Esophagus mucosa (tissue), 1 donor: ENCODE measurements around the gene TTC8. TPM values are rescaled to one million over a fixed set of nuclear protein-coding genes. Genes with fewer than 3 reads are reported as not detected.

ENCODE experiments used
- ATAC-seq: fragments of 200-7000 bp; cut with Tn5 transposase; one replicate; pipeline ENCODE4 v1.9.1; 2020
- total RNA-seq: library from RNA; stranded (reverse); gene quantifications from one replicate; pipeline ENCODE4 v1.2.4, GENCODE V29; 2023
- donor health status: DM: yes; HTN: yes; CAD: no.

Gene TTC8
- total RNA-seq, 1 donor from 2014 or later: 12.8 TPM

- ATAC-seq: peak; percentile 58
Measured at GRCh38 chr14:88868558-88869159, 44.2 kb downstream of the TTC8 start.

DNA sequence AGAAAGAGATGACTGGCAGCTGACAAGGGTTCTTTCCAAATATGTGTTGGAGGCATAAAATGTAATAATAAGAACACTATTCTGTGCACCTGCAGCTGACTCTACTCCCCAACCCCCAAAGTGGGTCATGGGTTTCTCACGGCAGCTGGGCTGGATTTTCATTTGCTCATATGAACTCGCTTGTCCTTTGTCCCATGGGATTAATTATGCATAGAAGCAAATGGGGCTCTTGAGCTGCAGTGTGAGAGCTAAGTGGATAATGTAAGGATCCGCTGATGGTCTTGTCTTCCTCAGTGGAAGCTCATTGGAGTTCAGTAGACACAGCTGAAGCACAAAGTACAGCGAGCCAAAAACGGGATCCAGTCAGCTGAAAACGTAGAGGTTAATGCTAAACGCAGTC, 46.3 kb downstream of the TTC8 start:
- ATAC-seq: no peak

DNA sequence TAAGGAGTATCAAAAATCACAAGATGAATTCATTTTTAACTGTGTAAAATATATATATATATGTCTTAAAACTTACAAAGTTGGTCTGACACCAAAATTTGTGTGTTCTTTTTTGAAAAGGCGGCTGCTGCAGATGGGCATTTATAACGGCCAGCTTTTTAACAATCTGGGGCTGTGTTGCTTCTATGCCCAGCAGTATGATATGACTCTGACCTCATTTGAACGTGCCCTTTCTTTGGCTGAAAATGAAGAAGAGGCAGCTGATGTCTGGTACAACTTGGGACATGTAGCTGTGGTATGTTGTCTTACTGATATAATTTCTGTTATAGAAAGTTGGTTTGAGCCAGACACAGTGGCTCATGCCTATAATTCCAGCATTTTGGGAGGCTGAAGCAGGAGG, 47.0 kb downstream of the TTC8 start:
- no peak for ATAC-seq

- no peak for ATAC-seq
Measured at GRCh38 chr14:88872976-88873375, 48.5 kb downstream of the TTC8 start.

- ATAC-seq: no peak
Measured at GRCh38 chr14:88877192-88877591, 52.7 kb downstream of the TTC8 start.

DNA sequence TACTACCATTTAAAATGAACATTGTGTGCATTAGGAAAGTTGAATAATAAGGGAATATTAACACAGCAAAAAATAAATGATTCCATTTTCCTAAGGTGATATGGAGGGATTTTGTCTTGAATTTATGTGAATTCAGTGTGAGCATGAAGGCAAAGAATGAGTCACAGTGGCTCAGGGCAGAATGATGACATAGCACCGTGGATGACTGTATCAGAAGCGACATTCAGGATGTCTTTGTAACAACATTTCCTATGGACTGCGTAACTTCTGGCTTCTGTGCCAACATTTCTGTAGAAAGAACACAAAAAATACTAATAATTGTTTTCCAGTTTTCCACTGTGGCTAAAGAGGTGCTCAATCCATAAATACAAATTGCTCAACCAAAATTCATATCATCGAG, 54.6 kb downstream of the TTC8 start:
- peak; percentile 80 for ATAC-seq

DNA sequence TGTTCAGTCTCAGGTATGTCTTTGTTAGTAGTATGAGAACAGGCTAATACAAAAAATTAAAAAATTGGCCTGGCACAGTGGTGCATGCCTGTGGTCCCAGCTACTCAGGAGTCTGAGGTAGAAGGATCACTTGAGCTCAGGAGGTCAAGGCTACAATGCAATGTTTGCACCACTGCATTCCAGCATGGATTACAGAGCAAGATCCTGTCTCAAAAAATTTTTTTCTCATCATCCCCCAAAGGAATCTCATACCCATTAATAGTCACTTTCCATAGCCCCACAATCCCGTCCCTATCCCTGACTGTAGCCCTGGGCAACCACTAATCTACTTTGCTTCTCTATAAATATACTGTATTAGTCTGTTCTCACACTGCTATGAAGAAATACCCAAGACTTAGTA, 57.8 kb downstream of the TTC8 start:
- no peak for ATAC-seq

DNA sequence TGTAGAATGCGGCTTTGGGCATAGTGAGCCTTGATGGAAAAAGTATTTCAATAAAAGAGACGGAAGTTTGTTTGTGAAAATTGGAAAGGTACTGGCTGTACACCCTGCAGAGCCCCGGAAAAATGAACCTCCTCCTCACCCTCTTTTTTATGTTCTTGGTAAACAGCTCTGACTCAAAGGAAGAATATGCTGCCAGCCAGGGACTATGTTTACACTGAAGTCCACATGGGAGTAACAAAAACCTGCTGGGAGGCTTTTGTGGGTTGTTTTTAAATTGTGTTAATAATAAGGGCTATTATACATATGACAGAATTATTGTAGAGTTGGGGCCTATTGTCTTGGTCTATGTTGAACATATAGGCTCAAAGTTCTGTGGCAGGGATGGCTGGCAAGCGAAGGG, 70.7 kb downstream of the TTC8 start:
- no peak for ATAC-seq

DNA sequence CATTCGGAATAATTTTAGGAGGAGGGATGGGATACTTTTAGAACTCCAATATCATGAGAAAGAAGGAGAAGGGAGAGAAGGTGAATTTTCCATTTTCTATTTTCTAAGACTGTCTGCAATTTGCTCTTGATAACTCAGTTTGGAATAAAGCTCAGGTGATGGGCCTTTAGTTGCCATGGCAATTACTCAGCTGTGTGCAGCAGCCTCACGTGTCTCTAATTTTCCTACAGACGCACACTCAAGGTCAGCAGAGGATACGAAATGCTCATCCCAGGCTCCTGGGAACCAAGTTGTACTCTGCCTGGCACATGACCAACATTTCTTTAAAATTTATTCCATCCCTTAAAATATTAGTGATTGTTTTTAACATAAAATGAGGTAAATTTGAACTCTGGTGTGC, 76.7 kb downstream of the TTC8 start:
- no peak for ATAC-seq

DNA sequence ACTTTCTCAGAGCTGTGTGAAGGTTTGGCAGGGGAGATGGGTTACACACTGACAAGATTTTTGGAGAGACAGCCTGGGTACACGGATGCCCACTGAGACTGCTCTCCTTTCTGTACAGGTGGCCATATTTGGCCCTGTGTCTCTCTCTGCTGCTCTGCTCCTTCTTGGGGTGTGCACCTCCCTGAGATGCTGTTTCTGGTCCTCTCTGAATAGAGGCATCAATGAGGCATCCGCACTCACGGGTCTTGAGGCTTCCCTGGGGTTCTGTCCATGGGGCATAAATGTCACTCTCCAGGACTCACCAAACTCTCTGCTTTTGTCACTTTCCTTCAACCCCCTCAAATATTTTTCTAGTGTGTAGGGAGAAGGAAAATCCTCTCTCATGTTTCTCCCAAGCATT, 77.5 kb downstream of the TTC8 start:
- ATAC-seq: no peak

- ATAC-seq: no peak
Measured at GRCh38 chr14:88902850-88903249, 78.4 kb downstream of the TTC8 start.

DNA sequence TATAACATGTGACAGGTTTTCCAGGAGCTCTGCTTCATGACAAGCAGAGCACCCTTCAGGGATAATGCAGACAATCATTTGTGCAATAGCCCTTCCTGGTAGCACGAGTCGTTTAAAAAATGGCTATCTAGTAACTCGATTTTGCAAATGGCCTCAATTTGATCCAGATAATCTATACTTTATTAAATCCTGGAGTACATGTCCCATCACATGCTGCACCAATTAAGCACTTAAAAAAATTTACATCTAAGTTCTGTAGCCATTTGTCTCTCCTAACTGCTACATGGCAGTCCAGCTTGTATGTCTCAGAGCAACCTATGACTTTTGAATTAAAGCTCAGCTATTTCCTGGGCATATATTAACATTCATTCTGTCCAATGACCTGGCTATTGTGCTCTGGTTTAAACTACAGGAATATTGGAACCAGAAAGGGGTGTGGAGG, 79.8 kb downstream of the TTC8 start:
- ATAC-seq: no peak

- no peak for ATAC-seq
Measured at GRCh38 chr14:88904864-88905263, 80.4 kb downstream of the TTC8 start.

GRCh38 chr14:88908216-88908615, 83.8 kb downstream of the TTC8 start:
- ATAC-seq: no peak

GRCh38 chr14:88910386-88910785, 85.9 kb downstream of the TTC8 start:
- no peak for ATAC-seq

- no peak for ATAC-seq
Measured at GRCh38 chr14:88911809-88912208, 87.4 kb downstream of the TTC8 start.

- ATAC-seq: no peak
Measured at GRCh38 chr14:88914956-88915355, 90.5 kb downstream of the TTC8 start.

DNA sequence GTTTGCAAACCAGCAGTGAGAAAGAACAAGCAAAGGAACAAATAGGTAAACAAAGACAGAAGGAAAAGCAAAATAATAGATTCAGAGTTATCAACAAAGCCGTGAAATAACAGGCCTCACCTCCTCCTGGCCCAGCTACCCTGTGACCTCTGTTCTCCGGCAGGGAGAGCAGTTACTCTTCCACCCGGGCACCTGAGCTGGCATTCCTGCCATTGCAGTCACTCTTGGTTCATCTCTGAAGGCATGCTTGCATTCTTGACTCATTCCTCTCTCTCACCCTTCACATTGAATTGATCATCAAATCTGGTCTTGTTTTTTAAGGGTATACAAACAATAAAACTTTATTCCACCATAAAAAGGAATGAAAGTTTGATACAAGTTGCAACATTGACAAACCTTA, 95.1 kb downstream of the TTC8 start:
- ATAC-seq: no peak

Other genes starting within 250 kb of the TTC8 start
- 1.4 TPM for gene EML5, start 31.7 kb upstream of the TTC8 start, total RNA-seq